Measurements from ENCODE around the gene MAX. TPM values are rescaled to one million over a fixed set of nuclear protein-coding genes. Genes with fewer than 3 reads are reported as not detected.

Gene MAX
- total RNA-seq, 1 donor from 2014 or later = 85.2 TPM

Small RNA genes lying within 50 kb of the gene (microRNA-seq; reads per million reads assigned to microRNA genes)
- gene MIR4706 = not detected

Other genes starting within 250 kb of the MAX start
- 70.8 TPM for gene SPTB, start 222.6 kb downstream of the MAX start, total RNA-seq
- 107 TPM for gene CHURC1, start 188.1 kb downstream of the MAX start, total RNA-seq
- not detected for gene GPX2, start 159.8 kb downstream of the MAX start, total RNA-seq
- 7.5 TPM for gene RAB15, start 130.2 kb downstream of the MAX start, total RNA-seq
- gene FNTB, start 115.6 kb downstream of the MAX start, total RNA-seq = 15.8 TPM